Right kidney (tissue), 1 donor: ENCODE results near the gene GFOD2.
A peak's percentile ranks its signal among the peaks of the same experiment; 100 is the strongest.

Experiments used
- DNase-seq: peaks from one replicate; pipeline ENCODE4 v3.0.0-alpha.2; 2016

Gene GFOD2

GRCh38 chr16:67657751-67658518, 61.2 kb downstream of the GFOD2 start:
- no peak for DNase-seq

GRCh38 chr16:67657017-67657608, 62.0 kb downstream of the GFOD2 start:
- no peak for DNase-seq

DNA sequence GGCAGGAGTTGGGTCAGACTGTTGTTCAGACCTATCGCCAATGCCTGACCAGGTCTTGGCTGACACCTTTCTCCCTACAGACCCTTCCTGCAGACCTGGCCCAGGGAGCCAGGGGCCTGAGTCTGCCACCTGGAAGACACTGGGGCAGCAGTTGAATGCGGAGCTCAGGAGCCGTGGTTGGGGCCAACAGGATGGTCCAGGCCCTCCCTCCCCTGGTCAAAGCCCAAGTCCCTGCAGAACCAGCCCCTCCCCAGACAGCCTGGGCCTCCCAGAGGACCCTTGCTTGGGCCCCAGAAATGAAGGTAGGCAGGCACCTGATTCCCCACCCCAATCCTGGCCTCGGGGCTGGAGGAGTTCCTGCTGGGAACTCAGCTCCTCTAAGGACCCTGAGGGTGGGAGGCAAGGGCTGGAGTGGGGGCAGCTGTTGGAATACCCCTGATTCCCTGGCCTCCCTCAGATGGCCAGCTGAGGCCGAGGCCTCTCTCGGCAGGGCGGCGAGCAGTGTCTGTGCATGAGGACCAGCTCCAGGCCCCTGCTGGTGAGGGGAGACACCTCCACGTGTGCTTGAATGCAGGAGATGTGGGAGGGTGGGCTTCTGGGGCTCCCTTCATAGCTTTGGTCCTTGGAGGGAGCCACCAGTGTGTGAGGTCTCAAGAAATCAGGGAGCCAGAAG, 62.6 kb downstream of the GFOD2 start:
- DNase-seq: no peak

GRCh38 chr16:67655363-67655762, 63.8 kb downstream of the GFOD2 start:
- DNase-seq: no peak

DNA sequence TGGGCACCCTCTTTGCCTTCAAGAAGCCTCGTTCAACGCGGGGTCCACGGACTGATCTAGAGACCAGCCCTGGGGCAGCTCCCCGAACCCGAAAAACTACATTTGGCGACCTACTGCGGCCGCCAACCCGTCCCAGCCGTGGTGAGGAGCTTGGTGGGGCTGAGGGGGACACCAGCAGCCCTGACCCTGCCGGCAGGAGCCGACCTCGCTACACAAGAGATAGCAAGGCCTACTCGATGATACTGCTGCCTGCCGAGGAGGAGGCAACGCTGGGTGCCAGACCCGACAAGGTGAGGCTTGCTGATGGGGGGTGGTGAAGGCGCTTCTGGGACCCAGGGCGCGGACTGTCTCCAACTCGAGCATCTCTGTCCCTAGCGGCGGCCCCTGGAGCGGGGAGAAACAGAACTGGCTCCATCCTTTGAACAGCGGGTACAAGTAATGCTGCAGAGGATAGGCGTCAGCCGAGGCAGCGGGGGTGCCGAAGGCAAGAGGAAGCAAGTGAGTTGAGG, 64.7 kb downstream of the GFOD2 start:
- no peak for DNase-seq

DNA sequence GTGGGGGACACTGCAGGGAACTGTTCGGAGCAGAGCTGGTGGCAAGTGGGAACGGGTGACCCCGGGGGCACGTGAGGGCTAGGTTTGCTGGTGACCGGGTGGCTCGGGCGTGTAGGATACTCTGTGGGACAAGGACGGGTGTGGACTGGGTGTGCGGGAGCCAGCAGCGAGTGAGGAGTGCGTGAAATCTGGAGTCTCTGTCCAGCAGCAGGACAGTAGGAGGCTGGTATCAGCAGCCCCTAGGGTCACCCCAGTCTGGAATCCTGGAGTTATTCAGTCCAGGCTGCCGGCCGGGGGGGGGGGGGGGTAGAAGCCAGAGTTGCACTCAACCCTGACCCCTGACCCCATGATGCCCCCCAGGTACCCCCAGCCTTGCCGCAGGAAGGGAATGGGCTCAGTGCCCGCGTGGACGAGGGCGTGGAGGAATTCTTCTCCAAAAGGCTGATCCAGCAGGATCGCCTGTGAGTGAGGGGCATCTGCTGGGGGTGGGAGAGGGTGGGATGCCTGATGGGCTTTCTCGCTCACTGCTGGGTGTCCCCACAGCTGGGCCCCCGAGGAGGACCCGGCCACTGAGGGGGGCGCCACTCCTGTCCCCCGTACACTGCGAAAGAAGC, 65.2 kb downstream of the GFOD2 start:
- DNase-seq: no peak

DNA sequence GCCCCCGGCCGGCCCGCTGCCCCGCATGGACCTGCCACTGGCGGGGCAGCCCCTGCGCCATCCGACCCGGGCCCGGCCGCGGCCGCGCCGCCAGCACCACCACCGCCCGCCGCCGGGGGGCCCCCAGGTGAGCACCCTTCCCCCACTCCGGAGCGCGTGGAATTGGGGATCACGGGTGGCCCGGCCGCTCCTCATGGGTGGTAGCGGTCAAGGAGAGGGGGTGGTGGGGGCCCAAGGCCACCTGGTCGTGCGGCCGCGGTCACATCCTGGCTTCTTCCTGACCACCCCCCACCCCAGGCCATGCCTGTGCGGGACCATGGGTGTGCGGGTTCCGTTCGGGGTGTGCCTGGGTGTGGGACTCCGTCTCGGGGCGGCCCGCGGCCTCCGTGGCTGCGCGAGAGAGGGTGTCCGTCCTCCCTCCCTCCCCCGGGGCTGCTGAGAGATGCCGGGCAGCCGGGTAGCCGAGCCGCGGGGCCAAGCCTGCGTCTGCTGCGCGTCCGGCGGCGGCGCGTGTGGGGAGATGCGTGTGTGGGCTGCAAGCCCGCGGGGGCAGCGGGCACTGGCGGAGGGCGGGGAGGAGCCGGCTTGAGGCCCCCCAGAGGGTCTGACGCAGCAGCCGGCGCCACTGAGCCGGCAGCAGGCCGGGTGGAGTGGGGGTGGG, 65.9 kb downstream of the GFOD2 start:
- peak; percentile 50 for DNase-seq

DNA sequence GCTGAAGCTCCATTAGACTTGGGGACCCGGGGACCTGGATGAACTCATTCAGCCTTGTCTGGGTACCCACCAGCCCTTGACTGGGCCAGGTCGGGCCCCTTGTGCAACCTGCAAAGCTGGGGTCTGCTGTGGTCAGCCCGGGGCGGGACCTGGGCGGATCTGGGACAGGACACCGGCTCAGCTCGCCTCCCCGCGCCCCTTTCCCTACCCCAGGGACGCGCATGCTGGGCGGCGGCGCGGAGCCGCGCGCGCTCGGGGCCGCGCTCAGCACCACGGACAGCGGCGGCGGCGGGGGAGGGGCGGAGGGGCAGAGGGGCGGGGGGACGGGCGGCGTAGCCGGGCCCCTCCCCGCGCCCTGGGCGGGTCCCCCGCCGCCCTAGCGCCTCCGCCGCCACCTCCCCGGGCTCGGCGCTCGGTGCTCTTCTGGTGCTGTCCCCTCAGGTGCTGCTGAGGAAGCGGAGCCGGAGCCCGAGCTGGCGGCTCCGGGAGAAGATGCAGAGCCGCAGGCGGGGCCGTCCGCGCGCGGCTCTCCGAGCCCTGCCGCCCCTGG, 66.5 kb downstream of the GFOD2 start:
- peak; percentile 58 for DNase-seq

GRCh38 chr16:67651847-67652246, 67.3 kb downstream of the GFOD2 start:
- DNase-seq: no peak

GRCh38 chr16:67651039-67651438, 68.1 kb downstream of the GFOD2 start:
- DNase-seq: no peak

DNA sequence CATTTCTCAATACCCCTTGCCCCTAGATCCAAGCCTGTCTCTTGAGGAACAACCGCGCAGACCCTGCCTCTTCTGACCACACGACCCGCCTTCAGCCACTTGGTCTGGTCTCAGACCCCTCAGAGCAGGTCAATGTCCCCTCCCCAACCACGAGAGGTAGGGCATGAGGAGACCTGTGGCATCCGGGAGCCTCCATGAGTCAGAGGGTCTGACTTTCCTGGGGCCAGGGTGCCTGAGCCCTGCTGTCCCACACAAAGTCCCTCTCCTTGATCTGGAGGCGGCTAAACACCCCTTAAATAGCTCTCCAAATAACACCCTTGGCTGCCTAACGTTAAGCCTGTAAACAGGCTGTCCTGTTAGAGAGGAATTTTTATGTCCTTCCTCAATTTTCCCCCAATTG, 69.1 kb downstream of the GFOD2 start:
- DNase-seq: no peak

DNA sequence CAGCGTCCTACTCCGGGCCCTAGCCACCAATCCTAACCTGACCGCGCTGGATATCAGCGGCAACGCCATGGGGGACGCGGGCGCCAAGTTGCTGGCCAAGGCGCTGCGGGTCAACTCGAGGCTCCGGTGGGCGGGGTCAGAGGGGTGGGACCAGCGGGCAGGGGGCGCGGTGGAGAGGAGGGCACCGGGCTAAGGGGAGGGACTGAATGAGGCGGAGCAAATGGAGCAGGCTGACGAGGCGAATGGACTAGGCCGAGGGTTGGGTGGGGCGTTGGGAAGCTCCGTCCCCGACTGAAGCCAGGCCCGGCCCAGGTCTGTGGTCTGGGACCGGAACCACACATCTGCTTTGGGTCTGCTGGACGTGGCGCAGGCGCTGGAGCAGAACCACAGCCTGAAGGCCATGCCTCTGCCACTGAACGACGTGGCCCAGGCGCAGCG, 69.6 kb downstream of the GFOD2 start:
- no peak for DNase-seq

- peak; percentile 25 for DNase-seq
These were observed 70.2 kb downstream of the GFOD2 start for GRCh38 chr16:67648764-67649407.

DNA sequence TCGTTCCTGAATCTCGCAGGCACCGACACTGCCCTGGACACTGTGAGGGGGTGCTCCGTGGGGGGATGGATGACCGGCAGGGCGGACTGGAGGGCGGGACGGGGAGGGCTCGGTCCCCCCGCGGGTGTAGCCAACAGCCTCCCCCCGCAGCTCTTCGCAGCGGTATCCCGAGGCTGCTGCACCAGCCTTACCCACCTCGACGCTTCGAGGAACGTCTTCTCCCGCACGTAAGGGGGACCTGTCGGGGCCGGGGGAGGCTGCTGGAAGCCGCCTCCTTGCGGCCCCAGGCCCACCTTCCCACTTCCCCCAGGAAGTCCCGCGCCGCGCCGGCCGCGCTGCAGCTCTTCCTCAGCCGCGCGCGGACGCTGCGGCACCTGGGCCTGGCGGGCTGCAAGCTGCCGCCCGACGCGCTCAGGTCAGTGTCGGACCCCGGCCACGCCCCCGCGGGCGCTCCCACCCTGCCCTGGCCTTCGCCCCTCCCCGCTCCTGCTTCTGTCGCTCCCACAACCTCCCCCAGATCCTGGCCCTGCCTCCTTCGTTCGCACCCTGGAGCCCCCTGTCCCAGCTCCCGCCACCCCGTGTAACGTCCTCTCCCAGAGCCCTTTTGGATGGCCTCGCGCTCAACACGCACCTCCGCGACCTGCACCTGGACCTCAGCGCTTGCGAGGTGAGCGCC, 70.9 kb downstream of the GFOD2 start:
- DNase-seq: peak; percentile 26

GRCh38 chr16:67647681-67648080, 71.4 kb downstream of the GFOD2 start:
- DNase-seq: no peak

GRCh38 chr16:67647111-67647651, 71.9 kb downstream of the GFOD2 start:
- no peak for DNase-seq

DNA sequence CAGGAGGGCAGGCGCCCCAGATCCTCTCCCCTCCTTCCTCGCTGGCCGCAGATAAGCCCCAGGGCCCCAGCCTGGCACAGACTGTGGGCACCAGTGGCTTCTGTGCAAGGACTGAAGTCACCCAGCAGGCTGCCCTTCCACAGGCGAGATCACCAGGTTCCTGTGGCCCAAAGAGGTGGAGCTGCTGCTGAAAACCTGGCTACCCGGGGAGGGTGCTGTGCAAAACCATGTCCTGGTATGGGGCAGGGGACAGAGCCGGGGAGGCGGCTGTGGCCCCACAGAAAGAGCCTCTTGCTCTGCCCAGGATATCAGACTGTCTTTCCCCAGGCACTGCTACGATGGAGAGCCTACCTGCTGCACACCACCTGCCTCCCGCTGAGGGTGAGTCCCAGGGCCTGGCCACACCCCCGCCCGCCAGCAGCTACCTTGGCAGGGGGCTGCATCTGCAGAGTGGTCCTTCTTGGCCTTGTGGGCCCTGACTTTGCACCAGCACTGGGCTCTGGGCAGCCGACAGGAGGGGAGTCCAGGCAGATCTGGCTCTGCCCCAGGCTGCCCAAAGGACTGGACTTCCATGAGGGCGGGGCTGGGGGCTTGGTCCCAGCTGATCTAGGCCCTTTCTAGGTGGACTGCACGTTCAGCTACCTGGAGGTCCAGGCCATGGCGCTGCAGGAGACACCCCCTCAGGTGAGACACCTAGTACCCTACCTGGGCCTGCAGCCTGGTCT, 73.6 kb downstream of the GFOD2 start:
- no peak for DNase-seq

DNA sequence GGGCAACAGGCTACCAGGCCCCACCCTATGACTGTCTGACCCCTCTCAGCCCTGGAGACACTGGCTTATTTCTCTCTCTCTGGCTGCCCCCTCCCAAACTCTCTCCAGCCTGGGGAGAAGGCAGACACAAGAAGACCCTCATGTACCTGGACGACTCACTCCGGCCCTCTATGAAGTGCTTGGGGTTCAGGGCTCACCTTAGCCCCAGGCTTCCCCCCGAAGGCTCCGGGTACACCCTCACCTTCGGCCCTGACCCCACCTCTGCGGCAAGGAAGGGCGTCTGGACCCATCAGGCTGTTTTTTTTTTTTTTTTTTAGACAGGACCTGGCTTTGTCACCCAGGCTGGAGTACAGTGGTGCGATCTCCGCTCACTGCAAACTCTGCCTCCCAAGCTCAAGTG, 75.1 kb downstream of the GFOD2 start:
- no peak for DNase-seq

GRCh38 chr16:67641779-67642708, 77.1 kb downstream of the GFOD2 start:
- DNase-seq: no peak
